Activated effector memory CD4-positive, alpha-beta T cell treated with anti-CD3 and anti-CD28 coated beads, Interleukin-2, amount 50 U/mL, for 16 hours (primary cell): ENCODE results near the gene ANKRD13A.
"Not testable (repeated sequence)": the region's sequence is repeated elsewhere in the genome, so short reads cannot be mapped to it uniquely, and the experiment has no call there.

ENCODE experiments used
- DNase-seq: peaks from one replicate; pipeline ENCODE4 v3.0.0-alpha.2; 2020

Gene ANKRD13A

DNA sequence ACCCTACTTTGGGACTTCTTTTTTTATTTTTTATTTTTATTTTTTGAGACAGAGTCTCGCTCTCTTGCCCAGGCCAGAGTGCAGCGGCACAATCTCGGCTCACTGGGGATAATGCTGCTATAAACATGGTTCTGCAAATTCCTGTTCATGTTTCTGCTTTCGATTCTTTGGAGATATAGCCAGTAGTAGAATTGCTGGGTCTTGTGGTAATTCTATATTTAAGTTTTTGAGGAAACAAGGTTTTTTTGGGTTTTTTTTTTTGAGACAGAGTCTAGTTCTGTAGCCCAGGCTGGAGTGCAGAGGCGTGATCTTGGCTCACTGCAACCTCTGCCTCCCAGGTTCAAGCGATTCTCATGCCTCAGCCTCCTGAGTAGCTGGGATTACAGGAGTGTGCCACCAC is 89.0 kb downstream of the ANKRD13A start:
- DNase-seq, result not testable (repeated sequence)

GRCh38 chr12:110088936-110089335 is 89.7 kb downstream of the ANKRD13A start:
- no peak for DNase-seq
